ENCODE measurements around the gene RIPOR1. TPM values are rescaled to one million over a fixed set of nuclear protein-coding genes. Genes with fewer than 3 reads are reported as not detected.
A peak's percentile ranks its signal among the peaks of the same experiment; 100 is the strongest.

RIPOR1 gene
- total and polyA plus RNA-seq, 7 donors, result 16.5 to 58.1 (median 34.1) TPM

- Histone ChIP-seq H3K27me3 (ENCODE audit: insufficient read depth in 3 of 3, low read length in 2 of 3) (no peaks in the 10 kb centered on the region), H3K27ac (peak overlapping the region; percentile 1), H3K4me3 (no peak overlapping the region), H3K9me3 (no peaks in the 10 kb centered on the region), H3K36me3 (ENCODE audit: insufficient read depth in 1 of 2, low read depth in 1 of 2) (no peaks in the 10 kb centered on the region), H3K4me1 (peaks cover 30% of the 10 kb centered on the region)
- DNase-seq, result no peak
- ATAC-seq, result no peak
- TF ChIP-seq CTCF (IDR thresholded peaks at IDR 0.05), result no peak
- intact Hi-C loops (cut with DNase I), result loop anchor here in 1 of 2 donors (5.0 kb wide), 1 partner anchor 92 kb away; no protein-coding TSS in a partner anchor
- 90 to 93% (median 90%) methylated on average over 8 of the region's 8 CpGs for WGBS, 3 donors
Measured at GRCh38 chr16:67565470-67566100, 37.0 kb downstream of the RIPOR1 start.

GRCh38 chr16:67571464-67571863, 42.8 kb downstream of the RIPOR1 start:
- intact Hi-C loops (cut with DNase I), result no loop called here

GRCh38 chr16:67571981-67572431, 43.4 kb downstream of the RIPOR1 start:
- no peaks in the 10 kb centered on the region for H3K4me1 ChIP-seq
- H3K27me3 ChIP-seq (ENCODE audit: insufficient read depth in 3 of 3, low read length in 2 of 3), result no peaks in the 10 kb centered on the region
- H3K27ac ChIP-seq, result no peak overlapping the region
- H3K4me3 ChIP-seq, result no peak overlapping the region
- DNase-seq, result no peak
- WGBS, 3 donors, result 70 to 87% (median 85%) methylated on average over 4 of the region's 4 CpGs
- no peaks in the 10 kb centered on the region for H3K9me3 ChIP-seq
- peaks cover 4 to 36% of the 10 kb centered on the region in 2 donors for H3K36me3 ChIP-seq (ENCODE audit: insufficient read depth in 1 of 2, low read depth in 1 of 2)
- TF ChIP-seq CTCF (IDR thresholded peaks at IDR 0.05), result no peak
- intact Hi-C loops (cut with DNase I), result no loop called here
- ATAC-seq, result no peak

More at GRCh38 chr16:67571464-67571863, 42.8 kb downstream of the RIPOR1 start:
- Histone ChIP-seq H3K4me1 (no peaks in the 10 kb centered on the region), H3K27ac (no peak overlapping the region), H3K27me3 (ENCODE audit: insufficient read depth in 3 of 3, low read length in 2 of 3) (no peaks in the 10 kb centered on the region), H3K36me3 (ENCODE audit: insufficient read depth in 1 of 2, low read depth in 1 of 2) (peaks cover 4 to 36% of the 10 kb centered on the region in 2 donors), H3K4me3 (no peak overlapping the region), H3K9me3 (no peaks in the 10 kb centered on the region)
- TF ChIP-seq CTCF (IDR thresholded peaks at IDR 0.05), result no peak
- no peak for DNase-seq
- ATAC-seq, result no peak
- 92 to 94% (median 93%) methylated on average over 2 of the region's 2 CpGs for WGBS, 3 donors

GRCh38 chr16:67579686-67580085, 51.1 kb downstream of the RIPOR1 start:
- no peak overlapping the region for H3K4me3 ChIP-seq
- no peak for ATAC-seq
- peaks cover 0 to 16% of the 10 kb centered on the region in 2 donors for H3K36me3 ChIP-seq (ENCODE audit: insufficient read depth in 1 of 2, low read depth in 1 of 2)
- no peaks in the 10 kb centered on the region for H3K4me1 ChIP-seq
- 86 to 92% (median 88%) methylated on average over 4 of the region's 4 CpGs for WGBS, 3 donors
- H3K27me3 ChIP-seq (ENCODE audit: insufficient read depth in 3 of 3, low read length in 2 of 3), result no peaks in the 10 kb centered on the region
- intact Hi-C loops (cut with DNase I), result no loop called here
- no peaks in the 10 kb centered on the region for H3K9me3 ChIP-seq
- no peak for DNase-seq
- no peak overlapping the region for H3K27ac ChIP-seq
- no peak for TF ChIP-seq CTCF (IDR thresholded peaks at IDR 0.05)

- Histone ChIP-seq H3K27me3 (ENCODE audit: insufficient read depth in 3 of 3, low read length in 2 of 3) (no peaks in the 10 kb centered on the region), H3K4me1 (no peaks in the 10 kb centered on the region), H3K36me3 (ENCODE audit: insufficient read depth in 1 of 2, low read depth in 1 of 2) (peaks cover 0 to 11% of the 10 kb centered on the region in 2 donors), H3K27ac (no peak overlapping the region), H3K4me3 (no peak overlapping the region), H3K9me3 (no peaks in the 10 kb centered on the region)
- TF ChIP-seq CTCF (IDR thresholded peaks at IDR 0.05), result no peak
- no peak for DNase-seq
- intact Hi-C loops (cut with DNase I), result no loop called here
- ATAC-seq, result no peak
- 97 to 98% (median 98%) methylated on average over 4 of the region's 4 CpGs for WGBS, 3 donors
Measured at GRCh38 chr16:67580202-67580601, 51.6 kb downstream of the RIPOR1 start.
